HG03439 (cell line): ENCODE measurements around the gene ZNF207.
"Not testable (repeated sequence)": the region's sequence is repeated elsewhere in the genome, so short reads cannot be mapped to it uniquely, and the experiment has no call there.

Experiments
- ATAC-seq: cut with Tn5 transposase; IDR thresholded peaks from one replicate; pipeline ENCODE4 v1.9.1; 2021; ENCODE audit warnings: mild to moderate bottlenecking, moderate library complexity; ENCODE audit not compliant: unreplicated experiment

ZNF207 gene

DNA sequence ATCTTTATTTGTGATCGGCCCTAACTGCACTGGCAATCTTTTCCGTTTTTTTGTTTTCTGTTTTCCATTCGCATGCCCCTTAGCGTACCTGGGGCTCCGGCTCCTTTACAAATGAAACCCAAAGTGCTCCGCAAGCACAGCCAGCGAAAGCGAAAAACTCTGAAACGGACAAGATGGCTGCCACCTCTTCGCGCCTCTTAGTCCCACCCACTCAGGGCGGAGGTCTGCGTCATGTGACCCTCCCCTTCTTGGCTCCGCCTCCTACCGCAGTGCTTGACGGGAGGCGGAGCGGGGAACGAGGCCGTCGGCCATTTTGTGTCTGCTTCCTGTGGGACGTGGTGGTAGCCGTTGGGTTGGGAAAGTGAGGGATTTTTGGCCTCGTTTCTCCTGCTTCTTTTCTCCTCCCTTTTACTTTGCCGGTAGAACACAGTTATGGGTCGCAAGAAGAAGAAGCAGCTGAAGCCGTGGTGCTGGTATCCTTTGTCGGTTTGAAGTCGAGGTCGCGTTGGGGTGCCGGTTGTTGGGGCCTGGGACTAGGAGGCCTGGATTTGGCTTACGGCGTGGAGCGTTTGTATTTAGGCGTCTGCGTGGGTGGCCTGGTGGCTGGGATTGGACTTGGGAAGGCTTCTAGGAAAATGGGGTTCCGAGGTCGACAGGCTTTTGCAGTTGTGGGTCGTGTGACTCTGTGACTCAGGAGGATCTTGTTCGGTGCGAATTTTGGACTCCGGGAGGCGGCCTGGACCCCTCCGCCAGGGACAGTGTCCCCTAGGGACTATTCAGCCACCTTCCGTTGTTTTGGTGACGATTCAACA, at the start of gene ZNF207:
Gene ZNF207, plus strand, starts transcription at position 304 of the 812 bp plus-strand sequence. Its CDS starts 129 bp downstream, at position 433.
- ATAC-seq, result peak; percentile 91

DNA sequence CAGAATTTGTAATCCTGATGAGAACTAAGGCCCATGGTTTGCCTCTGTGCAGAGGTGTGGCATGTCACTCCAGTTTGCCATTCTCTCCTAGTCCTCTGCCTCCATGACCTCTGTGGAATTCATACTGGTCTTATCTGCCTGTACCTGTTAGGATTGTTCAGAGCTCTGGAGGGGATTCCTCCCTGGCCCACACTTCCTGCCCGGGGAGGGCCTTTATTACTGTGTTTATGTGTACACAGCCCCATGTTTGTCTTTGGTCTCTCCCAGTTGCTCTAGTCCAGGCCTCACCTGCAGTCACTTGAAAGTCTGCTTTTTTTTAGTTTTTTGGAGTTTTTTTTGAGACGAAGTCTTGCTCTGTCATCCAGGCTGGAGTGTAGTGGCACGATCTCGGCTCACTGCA, 47.9 kb upstream of the ZNF207 start:
- no peak for ATAC-seq

DNA sequence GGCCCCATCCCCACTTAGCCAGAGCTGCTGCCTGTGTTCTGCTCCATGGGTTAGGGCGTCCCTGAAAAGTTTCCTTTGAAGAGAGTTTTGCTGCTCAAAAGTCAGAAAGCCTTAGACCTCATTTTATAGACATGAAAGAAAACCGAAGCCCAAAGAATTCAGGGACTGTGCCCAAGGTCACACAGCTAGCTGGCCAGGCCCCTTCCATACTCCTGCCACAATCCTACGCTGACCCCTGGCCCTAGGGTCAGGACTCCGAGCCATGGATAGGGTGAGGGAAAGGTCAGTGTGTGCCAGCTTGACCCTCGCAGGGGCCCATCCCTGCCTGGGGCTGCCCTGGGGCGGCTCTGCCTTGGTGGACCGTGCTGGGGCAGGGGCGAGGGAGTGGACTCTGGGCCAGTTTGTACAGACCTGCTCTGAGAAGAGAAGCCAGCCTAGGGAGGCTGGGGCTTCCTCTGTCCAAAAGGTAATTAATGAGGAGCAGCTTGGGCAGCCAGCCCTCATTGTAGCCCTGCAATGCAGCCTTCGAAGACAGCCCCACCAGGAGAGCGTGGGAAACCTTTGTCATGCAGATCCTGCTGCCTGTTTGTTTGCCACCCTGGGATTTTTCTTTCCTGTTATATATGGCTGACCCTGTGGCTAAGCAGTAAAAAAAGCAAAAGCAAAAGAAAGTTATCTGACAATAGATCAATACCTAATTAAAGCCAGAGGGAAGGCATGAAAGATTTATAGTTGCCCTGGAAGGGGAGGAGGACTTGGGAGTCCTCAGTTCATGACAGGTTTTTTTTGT, 46.9 kb upstream of the ZNF207 start:
- ATAC-seq, result no peak

DNA sequence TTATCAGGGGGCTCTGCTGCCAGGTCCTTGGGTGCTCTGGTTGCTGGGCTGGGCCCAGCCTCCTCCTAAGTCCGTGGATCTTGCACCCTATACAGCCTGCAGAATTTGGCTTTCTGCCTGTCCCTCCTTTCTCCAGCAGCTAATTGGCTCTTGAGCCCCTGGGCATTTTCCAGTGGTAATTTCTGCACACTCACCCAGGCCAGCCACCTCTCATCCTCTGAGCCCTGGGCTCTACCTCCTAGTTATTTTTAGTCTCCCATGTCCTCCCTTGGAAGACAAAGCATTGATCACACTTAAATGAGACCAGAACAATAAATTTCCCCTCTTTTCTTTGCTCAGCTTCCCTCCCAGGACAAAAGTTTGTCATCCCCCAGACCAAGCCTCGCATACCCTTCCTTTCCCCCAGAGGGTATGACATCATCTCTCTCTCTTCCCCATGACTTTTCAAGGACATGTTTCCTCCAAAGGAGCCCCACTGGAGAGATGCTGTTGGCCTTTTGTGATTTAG, 46.1 kb upstream of the ZNF207 start:
- no peak for ATAC-seq

DNA sequence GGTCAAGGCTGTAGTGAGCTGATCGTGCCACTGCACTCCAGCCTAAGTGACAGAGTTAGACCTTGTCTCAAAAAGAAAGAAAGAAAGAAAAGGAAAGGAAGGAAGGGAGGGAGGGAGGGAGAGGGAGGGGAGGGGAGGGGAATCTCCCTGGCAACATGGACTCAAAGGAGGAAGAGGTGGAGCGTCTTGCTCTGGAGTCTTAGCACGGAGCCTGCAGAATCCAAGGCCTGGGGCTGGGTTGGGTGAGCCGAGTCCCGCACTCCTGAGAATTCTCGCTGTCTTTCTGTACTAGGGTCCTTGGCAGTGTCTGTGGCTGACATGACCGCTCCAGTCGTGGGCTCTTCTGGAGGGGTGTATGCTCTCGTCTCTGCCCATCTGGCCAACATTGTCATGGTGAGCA, 44.9 kb upstream of the ZNF207 start:
- ATAC-seq, result no peak

DNA sequence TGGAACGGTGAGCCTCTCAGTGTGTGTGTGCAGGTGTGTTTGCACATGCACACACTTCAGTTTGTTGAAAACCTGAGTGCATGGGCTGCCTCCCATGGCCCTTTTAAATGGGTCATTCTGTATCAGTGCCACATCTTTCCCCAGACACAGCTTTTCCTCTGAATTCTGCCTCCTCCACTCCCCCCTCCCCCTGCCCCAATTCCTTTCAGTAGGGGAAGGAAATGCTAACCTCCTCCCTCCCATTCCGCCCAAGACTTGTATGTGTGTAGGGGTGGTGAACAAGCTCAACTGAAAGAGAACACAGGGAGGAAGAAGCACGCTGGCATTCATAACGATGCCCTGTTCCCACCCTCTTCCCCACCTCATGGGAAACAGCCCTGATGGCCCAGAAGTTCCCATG, 42.3 kb upstream of the ZNF207 start:
- no peak for ATAC-seq

DNA sequence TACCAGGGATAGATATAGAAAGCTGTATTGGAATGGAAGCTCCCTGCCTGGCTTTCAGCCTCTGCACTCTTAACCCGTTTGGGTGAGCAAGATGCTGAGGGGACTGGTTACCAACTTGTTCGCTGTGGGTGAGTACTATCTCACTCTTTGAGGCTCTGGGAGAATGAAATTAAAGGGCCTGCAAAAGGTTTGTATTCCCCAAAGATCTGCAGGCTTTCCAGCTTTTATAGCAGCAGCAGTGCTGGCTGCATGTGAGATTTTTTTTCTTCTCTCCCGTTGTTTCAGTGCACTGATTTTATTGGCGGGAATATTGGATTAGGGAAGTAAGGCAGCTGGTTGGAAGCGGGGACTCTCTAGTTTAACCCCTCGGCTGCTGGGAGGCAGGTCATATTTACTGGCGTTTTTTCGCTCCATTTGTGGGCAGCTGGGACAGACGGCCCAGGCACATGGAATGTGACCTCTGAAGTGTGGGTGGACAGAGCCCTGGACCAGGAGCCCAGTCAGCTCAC, 38.9 kb upstream of the ZNF207 start:
- no peak for ATAC-seq

DNA sequence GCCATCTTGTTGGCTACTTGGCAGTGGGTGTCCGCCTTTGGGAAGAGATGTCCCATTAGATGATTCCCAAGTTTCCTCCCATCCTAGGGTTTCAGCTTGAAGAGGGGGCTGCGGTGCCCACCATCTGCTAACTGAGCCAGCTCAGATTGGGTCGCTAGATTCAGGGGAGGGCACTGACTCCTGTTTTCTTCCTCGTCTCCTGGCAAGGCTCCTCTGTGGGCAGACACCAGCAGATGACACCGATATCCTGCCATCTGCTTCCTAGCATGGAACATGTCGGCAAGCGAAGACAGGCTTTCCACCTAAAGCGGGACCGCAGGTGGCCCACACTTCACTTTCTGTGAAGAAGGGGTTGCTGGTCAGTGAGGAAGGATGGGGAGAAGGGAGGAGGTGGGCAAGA, 35.3 kb upstream of the ZNF207 start:
- ATAC-seq, result no peak

DNA sequence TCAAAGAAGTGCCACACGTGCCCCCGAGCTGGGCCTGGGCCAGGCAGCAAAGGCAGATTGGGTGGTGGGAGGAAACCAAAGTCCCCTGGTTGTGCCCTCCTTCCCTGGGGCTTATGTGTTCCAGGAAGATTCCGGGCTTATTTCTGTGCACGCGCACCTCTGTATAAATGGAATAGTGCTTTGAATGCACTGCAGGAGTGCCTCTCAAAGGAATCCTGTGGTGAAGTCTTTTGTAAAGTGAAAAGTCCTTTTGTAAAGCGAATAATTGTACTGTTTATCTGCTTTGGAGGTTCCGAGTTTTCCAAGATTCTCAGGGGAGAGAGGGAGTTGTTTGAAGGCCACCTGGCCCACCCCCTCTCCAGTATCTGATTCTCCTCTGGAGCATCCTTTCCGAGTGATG, 34.8 kb upstream of the ZNF207 start:
- no peak for ATAC-seq

DNA sequence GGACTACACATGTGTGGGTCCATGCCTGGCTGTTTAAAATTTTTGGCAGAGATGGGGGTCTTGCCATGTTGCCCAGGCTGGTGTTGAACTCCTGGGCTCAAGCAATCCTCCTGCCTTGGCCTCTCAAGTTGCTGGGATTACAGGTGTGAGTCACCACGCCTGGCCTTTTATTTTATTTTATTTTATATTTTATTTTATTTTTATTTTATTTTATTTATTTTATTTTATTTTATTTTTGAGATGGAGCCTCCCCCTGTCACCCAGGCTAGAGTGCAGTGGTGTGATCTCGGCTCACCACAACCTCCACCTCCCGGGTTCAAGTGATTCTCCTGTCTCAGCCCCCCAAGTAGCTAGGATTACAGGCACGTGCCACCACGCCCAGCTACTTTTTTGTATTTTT, 33.3 kb upstream of the ZNF207 start:
- ATAC-seq, result not testable (repeated sequence)

DNA sequence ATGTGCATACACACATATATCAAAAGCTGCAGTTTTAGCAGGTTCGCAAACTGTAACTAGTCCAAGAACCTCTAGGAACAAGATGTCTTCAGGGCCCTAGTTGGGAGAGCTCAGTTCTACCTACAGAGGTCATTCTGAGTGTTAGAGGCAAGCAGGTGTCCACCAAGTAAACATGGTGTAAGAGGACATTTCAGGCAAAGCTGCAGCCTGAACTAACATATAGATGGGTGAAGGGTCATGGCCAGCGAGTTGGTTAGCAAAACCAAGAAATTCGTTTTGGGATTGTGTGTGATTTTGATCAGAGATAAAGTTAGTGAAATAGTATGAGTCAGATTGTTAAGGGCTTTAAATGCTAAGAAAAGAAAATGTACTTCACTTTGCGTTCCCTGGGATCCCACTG, 32.6 kb upstream of the ZNF207 start:
- no peak for ATAC-seq

DNA sequence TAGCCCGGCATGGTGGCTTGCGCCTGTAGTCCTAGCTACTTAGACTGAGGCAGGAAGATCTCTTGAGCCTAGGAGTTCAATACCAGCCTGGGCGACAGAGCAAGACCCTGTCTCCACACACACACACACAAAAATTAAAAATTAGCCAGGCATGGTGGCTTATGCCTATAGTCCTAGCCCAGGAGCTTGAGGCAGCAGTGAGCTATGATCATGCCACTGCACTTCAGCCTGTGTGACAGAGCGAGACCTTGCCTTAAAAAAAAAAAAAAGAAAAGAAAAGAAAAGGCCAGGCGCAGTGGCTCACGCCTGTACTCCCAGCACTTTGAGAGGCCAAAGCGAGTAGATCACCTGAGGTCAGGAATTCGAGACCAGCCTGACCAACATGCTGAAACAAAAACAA, 31.9 kb upstream of the ZNF207 start:
- no peak for ATAC-seq

DNA sequence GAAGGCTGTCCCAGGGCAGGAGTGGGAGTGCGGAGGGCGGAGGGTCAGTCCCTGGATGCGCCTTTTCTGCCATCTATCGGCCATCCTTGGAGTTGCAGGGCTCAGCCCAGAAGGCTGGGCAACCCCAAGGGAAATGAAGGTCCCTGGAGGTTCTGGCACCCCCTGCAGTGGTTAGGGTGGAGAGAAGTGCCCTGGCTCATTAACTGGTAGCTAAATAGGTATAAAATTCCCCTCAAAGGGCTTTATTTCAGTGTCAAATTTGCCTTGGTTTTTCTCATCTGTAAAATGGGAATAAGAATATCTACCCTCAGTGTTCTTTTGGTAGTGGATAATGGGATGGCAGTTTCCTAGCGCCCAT, 30.4 kb upstream of the ZNF207 start:
- peak; percentile 76 for ATAC-seq

DNA sequence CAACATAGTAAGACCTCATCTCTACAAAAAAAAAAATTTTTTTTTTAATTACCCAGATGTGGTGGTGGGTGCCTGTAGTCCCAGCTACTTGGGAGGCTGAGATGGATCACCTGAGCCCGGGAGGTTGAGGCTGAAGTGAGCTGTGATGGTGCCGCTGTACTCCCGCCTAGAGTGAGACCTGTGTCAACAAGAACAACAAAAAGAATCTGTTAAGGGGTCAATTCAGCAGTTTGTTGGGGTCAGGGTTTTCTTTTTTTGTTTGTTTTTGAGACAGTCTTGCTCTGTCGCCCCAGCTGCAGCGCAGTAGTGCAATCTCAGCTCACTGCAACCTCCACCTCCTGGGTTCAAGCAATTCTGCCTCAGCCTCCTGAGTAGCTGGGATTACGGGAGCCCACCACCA, 29.9 kb upstream of the ZNF207 start:
- not testable (repeated sequence) for ATAC-seq

DNA sequence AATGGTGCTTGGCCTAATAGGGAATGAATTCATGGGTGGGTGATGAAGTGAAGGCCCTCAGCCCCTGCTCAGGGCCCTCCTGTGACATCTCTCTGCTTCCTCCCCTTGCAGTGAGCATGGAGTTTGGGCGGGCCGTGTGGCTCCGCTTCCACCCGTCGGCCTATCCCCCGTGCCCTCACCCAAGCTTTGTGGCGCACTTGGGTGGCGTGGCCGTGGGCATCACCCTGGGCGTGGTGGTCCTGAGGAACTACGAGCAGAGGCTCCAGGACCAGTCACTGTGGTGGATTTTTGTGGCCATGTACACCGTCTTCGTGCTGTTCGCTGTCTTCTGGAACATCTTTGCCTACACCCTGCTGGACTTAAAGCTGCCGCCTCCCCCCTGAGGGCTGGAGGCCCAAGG, 29.1 kb upstream of the ZNF207 start:
- no peak for ATAC-seq

DNA sequence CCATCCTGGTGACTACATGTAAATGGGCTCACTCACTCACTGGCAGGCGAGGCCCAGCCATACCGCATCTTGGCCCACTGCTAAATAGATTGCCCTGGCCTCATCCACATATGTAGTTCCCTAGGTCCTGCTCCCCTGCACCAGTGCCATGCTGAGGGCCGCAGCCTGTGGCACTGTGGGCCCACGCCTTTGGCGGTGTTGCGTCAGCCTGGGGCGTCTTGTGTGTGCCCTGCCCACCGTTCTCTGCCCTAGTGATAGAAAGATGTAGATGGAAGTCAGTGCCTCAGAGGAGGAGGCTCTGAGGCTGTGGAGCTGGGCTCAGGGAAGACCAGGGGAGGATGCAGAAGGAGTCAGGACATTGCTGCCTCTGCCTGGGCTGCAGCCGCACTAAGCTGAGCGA, 26.9 kb upstream of the ZNF207 start:
- ATAC-seq, result no peak

DNA sequence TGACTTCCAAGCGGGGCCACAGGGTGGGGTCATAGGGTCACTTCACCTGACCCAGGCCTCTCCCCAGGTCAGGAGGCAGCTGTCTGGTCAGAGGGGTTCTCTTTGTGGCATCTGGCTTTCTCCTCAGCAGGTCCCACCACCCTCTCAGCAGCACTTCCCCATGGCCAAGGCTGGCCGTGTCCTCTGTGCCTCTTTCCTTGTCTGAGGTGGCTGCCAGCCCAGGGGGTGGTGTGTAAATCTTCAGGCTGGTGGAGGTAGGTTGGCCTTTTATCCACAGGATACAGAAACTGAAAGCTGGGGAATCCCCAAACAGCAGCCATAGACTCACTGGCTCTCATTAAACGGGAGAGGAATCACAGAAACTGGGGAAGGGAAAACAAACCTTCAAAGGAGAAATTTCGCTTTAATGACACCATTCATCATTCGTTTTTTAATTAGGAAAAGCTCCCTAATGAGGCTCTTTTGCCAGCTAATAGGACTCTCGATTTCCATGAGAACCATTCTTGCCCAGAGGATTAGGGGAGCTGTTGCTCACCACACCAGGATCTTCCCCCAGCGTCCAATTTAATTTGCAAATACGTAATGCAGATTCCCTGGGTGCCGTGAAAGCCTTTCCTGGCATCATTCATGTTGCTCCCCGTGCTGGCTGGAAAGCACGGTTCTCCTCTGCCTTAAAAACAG, 26.0 kb upstream of the ZNF207 start:
- ATAC-seq, result no peak

DNA sequence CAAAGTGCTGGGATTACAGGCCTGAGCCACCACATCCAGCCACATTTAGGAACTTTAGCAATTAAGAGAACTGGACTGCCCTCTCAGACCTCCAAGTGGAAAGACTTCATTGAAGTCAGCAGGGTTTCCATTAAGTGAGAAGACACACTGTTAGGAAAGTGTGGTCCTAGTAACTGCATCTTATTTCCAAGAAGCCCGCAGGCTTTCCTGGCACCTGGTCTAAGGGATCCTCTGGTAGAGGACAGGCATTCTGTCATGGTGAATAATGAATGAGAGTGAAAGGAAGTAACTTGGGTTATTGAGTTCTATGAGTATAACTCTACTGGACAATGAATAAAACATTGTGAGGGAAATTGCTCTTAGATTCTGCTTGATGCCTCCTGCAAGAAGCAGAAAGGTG, 22.0 kb upstream of the ZNF207 start:
- ATAC-seq, result no peak

DNA sequence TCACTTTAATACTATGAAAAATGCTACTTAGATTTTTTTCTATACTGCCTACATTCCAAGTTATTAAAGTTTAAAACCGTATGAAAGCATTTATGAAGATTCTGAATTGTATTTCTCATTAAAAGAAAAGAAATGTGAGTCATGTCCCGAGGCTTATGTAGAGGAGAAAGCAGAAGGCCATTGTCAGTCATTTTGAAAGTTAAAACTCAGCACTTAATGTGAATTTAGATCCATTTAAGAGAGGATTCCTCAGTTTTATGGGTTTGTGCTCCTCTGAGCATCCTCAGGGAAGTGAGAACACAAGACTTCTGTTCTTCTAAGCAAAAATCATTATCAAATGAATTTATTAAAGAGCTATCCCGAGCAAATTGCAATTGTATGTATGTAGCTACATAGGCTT, 19.8 kb upstream of the ZNF207 start:
- no peak for ATAC-seq

DNA sequence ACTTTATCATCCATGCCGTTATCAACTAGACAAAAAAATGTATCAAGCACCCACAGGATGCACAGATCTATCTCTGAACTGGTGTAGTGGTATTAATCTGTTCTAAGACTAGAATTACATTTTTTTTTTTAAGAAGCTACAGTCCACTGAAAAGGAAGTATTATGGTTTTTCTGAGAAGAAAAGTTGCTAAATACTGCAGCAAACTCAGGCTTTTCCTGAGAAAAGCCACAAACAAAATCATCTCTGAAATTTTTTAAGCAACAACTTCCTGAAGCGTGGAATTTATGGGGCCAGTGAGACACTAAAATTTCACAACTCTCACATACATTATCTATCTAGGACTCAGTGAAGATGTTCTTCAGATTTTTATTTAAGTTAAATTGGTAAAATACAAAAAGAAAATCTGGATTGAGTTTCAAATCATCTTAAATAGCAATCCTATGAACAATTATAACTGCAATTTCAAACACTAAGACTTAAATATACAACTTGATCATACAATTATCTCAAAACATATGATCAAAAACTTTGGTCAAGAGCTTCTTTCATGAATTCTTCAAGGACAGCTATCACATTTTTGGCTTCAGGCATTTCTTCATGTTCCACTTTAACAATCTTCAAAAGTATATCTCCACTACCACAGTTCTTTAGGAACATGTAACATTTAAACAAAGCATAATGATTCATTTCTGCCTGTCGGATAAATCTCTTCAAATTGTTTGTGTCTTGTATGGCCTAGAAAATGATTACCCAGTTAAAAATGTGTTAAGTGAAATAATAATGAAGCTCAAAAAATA, 18.5 kb upstream of the ZNF207 start:
- no peak for ATAC-seq

DNA sequence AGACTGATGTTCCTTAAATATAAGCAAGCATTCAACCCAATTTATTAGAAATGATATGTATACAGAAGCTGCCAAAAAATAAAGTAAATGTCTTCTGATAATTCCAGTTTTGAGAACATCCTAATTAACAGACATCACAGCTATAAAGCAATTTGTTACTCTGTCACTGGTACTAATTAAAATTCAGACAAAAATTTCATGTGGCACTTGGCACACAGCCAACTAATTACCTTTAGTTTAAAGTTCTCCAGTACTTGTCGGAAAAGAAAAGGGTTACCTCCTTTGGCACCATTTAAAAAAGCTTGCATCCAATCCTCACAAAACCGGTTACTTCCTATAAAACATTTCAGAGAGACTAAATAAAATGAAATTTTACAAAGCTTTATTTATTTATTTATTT, 16.8 kb upstream of the ZNF207 start:
- no peak for ATAC-seq
